Smooth muscle cell of the brain vasculature (primary cell): Measurements from ENCODE around the gene KIR3DL3.
"Not testable (repeated sequence)": the region's sequence is repeated elsewhere in the genome, so short reads cannot be mapped to it uniquely, and the experiment has no call there.

ENCODE experiments used
- DNase-seq: peaks from one replicate; pipeline ENCODE4 v3.0.0-alpha.2; 2012; ENCODE audit warnings: low read depth, low spot score

Gene KIR3DL3

DNA sequence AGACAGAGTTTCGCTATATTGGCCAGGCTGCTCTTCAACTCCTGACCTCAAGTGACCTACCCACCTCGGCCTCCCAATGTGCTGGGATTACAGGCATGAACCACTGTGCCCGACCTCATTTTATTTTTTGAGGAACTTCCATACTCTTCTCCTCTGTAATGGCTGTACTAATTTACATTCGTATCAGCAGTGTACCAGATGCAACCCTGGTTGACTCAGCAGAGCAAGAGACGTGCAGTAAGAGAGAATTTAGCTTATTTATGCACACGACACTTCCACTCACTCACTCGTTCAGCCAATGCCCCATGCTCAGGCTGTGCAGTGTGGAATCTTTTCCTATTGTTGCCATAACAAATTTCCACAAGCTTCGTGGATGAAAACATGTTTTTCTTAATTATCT is 6.9 kb downstream of the KIR3DL3 start:
- DNase-seq: no peak

DNA sequence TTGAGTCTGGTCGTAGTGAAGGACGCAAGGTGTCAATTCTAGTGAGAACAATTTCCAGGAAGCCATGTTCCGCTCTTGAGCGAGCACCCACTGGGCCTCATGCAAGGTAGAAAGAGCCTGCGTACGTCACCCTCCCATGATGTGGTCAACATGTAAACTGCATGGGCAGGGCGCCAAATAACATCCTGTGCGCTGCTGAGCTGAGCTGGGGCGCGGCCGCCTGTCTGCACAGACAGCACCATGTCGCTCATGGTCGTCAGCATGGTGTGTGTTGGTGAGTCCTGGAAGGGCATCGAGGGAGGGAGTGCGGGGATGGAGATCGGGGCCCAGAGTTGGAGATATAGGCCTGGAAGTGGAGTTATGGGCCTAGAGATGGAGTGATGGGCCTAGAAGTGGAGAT is 14.1 kb downstream of the KIR3DL3 start, which contains the start of gene KIR2DL3:
Gene KIR2DL3, plus strand, starts transcription at position 208 of the 400 bp plus-strand sequence. Its CDS starts 33 bp downstream, at position 241.
- not testable (repeated sequence) for DNase-seq

DNA sequence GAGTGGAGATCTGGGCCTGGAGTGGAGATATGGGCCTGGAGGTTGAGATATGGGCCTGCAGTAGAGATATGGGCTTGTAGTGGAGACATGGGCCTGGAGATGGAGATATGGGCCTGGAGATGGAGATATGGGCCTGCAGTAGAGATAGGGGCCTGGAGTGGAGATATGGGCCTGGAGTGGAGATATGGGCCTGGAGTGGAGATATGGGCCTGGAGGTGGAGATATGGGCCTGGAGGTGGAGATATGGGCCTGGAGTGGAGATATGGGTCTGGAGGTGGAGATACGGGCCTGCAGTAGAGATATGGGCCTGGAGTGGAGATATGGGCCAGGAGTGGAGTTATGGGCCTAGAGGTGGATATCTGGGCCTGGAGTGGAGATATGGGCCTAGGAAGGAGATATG is 14.5 kb downstream of the KIR3DL3 start:
- DNase-seq: no peak

DNA sequence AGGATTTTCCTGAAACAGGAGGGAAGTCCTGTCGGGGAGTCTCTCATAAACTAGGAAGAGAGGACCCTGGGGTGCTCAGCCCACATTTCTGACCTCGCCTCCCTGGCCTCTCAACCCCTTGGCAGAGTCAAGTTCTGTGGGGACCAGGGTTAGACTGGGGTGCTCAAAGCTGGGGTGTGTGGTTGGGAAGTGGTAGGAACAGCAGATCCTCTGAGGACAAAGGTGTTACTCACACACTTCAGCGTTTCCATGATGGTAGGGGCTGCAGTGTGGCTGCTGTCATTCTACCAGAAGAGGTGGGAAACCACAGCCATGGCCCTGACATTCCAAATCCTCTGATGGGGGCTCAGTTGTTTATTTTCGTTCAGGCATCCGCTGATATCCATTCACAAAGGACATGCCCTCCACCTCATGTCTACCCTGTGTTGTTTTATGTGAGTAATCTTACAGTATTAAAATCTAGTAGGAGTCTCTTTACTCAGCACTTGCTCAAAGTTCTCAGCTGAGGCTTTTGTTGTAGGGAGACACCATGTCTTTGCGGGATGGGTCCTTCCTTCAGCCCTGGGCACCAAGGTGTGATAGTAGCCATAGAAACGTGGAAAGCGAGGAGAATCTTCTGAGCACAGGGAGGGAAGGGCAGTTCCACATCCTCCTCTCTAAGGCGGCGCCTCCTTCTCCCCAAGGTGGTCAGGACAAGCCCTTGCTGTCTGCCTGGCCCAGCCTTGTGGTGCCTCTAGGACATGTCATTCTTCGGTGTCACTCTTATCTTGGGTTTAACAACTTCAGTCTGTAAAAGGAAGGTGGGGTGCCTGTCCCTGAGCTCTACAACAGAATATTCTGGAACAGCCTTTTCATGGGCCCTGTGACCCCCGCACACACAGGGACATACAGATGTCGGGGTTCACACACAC is 15.6 kb downstream of the KIR3DL3 start:
- no peak for DNase-seq

DNA sequence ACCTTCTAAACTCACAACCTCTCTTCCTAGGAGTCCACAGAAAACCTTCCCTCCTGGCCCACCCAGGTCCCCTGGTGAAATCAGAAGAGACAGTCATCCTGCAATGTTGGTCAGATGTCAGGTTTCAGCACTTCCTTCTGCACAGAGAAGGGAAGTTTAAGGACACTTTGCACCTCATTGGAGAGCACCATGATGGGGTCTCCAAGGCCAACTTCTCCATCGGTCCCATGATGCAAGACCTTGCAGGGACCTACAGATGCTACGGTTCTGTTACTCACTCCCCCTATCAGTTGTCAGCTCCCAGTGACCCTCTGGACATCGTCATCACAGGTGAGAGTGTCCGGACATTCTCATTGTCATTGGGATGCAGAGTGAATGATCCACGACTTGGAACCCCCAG is 17.7 kb downstream of the KIR3DL3 start:
- not testable (repeated sequence) for DNase-seq

DNA sequence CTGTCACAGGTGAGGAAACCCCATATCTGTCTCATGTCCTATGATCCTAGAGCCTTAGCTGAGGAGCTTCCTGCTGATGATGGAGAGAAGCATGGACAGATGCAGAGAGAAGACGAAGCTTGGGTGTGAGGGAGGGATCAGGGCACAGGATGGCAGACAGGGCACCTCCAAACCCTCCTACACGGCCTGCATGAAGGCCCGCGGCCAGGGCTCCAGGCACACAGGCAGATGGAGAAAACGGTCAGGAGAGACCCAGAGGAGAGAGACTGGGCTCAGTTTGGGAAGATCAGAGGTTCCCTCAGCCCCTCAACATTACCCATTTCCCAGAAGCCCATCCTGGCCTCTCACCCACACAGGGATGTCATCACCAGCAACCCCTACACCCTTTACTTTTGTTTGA is 19.8 kb downstream of the KIR3DL3 start:
- DNase-seq: not testable (repeated sequence)

DNA sequence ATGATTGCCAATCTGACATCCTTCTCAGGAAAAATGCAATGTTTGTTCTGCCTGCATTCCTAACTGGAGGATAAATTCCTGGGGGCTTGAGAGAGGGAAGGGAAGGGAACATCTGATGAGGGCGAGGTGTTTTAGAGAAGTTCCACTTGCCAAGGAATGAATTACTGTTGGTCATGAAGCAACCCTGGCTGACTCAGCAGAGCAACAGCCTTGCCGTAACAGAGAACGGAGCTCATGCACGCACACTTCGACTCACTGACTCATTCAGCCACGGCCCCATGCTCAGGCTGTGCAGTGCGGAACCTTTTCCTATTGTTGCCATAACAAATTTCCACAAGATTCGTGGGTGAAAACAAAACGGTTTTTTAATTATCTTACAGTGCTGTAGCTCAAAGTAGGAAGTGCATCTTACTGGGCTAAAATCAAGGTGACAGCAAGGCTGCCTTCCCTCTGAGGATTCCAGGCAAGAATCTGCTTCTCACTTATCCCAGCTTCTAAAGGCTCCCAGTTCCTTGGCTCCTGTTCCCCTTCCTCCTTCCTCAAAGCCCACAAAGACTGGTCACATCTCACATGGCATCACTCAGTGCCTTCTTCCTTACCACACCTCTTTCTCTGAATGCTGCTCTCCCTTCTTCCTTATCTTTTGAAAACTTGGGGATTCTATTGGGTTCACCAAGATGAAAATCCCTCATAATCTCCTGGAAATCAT is 23.5 kb downstream of the KIR3DL3 start:
- DNase-seq: not testable (repeated sequence)

DNA sequence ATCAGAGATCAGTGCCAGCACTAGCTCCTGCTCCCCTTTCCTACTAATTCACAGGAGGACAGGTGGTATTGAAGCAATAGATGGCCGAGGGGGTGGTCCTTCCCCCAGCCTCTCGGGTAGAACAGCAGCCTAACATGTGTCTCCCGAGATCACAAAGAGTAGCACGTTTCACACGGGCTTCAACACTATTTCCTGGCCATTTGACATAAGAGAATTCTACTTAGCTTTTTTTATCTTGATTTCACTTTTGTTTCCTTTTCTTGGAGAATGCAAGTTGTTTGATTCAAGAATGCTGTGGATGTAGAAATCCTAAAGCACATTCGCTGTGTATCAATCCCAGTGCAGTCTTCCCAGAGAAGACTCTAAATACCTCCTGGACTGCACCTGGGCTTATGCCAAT is 26.0 kb downstream of the KIR3DL3 start:
- DNase-seq: not testable (repeated sequence)

DNA sequence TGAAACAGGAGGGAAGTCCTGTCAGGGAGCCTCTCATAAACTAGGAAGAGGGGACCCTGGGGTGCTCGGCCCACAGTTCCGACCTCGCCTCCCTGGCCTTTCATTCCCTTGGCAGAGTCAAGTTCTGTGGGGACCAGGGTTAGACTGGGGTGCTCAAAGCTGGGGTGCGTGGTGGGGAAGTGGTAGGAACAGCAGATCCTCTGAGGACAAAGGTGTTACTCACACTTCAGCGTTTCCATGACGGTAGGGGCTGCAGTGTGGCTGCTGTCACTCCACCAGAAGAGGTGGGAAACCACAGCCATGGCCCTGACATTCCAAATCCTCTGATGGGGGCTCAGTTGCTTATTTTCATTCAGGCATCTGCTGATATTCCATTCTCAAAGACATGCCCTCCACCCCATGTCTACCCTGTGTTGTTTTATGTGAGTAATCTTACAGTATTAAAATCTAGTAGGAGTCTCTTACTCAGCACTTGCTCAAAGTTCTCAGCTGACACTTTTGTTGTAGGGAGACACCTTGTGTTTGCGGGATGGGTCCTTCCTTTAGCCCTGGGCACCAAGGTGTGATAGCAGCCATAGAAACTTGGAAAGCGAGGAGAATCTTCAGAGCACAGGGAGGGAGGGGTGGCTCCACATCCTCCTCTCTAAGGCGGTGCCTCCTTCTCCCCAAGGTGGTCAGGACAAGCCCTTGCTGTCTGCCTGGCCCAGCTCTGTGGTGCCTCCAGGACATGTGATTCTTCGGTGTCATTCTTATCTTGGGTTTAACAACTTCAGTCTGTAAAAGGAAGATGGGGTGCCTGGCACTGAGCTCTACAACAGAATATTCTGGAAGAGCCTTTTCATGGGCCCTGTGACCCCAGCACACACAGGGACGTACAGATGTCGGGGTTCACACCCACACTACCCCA is 32.2 kb downstream of the KIR3DL3 start:
- not testable (repeated sequence) for DNase-seq

DNA sequence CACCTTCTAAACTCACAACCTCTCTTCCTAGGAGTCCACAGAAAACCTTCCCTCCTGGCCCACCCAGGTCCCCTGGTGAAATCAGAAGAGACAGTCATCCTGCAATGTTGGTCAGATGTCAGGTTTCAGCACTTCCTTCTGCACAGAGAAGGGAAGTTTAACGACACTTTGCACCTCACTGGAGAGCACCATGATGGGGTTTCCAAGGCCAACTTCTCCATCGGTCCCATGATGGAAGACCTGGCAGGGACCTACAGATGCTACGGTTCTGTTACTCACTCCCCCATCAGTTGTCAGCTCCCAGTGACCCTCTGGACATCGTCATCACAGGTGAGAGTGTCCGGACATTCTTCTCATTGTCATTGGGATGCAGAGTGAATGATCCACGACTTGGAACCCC is 34.3 kb downstream of the KIR3DL3 start:
- not testable (repeated sequence) for DNase-seq

DNA sequence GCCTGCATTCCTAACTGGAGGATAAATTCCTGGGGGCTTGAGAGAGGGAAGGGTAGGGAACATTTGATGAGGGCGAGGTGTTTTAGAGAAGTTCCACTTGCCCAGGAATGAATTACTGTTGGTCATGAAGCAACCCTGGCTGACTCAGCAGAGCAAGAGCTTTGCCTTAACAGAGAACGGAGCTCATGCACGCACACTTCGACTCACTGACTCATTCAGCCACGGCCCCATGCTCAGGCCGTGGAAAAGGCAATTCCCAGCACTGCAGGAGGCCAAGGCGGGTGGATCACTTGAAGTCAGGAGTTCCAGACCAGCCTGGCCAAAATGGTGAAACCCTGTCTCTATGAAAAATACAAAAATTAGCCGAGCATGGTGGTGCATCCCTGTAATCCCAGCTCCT is 40.0 kb downstream of the KIR3DL3 start:
- not testable (repeated sequence) for DNase-seq

DNA sequence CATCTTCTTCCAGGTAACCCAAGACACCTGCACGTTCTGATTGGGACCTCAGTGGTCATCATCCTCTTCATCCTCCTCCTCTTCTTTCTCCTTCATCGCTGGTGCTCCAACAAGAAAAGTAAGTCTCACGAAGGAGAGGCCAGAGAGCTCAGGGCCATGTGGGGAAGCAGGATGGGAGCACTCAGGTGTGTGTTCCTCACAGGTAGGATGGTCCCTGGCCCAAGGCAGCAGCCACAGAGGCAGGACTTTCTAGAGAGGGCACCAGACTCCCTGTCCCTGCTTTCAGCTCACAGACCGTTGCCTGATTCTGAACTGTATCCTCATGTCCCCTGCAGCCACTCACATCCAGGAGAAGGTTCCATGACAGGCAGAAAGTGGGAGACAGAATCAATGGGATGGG is 42.2 kb downstream of the KIR3DL3 start:
- not testable (repeated sequence) for DNase-seq

DNA sequence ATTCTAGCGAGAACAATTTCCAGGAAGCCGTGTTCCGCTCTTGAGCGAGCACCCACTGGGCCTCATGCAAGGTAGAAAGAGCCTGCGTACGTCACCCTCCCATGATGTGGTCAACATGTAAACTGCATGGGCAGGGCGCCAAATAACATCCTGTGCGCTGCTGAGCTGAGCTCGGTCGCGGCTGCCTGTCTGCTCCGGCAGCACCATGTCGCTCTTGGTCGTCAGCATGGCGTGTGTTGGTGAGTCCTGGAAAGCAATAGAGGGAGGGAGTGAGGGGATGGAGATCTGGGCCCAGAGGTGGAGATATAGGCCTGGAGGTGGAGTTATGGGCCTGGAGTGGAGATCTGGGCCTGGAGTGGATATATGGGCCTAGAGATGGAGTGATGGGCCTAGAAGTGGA is 45.4 kb downstream of the KIR3DL3 start, which contains the start of gene KIR2DL1:
Gene KIR2DL1, plus strand, starts transcription at position 148 of the 400 bp plus-strand sequence. Its CDS starts 58 bp downstream, at position 206.
- DNase-seq: not testable (repeated sequence)

DNA sequence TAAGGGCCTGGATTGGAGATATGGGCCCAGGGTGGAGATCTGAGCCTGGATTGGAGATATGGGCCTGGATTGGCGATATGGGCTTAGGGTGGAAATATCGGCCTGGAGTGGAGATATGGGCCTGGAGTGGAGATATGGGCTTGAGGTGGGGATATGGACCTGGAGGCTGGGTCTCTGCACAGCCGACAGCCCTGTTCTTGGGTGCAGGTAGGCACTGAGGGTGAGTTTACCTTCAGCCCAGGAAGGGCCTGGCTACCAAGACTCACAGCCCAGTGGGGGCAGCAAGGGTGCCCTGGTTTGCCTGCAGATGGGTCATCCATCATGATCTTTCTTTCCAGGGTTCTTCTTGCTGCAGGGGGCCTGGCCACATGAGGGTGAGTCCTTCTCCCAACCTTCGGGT is 46.3 kb downstream of the KIR3DL3 start:
- not testable (repeated sequence) for DNase-seq

DNA sequence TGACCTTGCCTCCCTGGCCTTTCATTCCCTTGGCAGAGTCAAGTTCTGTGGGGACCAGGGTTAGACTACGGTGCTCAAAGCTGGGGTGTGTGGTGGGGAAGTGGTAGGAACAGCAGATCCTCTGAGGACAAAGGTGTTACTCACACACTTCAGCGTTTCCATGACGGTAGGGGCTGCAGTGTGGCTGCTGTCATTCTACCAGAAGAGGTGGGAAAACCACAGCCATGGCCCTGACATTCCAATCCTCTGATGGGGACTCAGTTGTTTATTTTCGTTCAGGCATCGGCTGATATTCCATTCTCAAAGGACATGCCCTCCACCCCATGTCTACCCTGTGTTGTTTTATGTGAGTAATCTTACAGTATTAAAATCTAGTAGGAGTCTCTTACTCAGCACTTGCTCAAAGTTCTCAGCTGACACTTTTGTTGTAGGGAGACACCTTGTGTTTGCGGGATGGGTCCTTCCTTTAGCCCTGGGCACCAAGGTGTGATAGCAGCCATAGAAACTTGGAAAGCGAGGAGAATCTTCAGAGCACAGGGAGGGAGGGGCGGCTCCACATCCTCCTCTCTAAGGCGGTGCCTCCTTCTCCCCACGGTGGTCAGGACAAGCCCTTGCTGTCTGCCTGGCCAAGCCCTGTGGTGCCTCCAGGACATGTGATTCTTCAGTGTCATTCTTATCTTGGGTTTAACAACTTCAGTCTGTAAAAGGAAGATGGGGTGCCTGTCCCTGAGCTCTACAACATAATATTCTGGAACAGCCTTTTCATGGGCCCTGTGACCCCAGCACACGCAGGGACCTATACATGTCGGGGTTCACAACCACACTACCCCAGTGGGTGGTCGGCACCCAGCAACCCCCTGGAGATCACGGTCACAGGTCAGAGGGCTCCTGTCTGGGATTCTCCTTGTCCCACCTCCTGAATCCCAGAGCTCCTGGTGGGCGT is 47.0 kb downstream of the KIR3DL3 start:
- not testable (repeated sequence) for DNase-seq

DNA sequence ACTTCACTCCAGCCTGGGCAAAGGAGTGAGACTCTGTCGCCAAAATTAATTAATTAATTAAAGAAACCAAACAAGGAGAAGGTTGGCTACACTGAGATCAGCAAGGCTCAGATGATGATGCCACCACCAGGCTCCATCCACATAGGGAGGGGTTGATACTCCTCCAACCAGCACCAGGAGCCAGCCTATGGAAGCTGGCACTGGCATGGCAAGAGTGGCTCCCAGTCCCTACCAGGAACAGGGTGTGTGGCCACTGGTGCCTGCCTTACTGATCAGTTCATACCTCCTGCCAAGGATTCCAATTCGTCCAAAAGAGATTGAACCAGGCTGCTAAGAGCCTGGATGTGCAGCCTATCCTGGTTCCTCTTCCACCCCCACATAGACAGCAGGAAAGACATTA is 48.4 kb downstream of the KIR3DL3 start:
- DNase-seq: not testable (repeated sequence)

DNA sequence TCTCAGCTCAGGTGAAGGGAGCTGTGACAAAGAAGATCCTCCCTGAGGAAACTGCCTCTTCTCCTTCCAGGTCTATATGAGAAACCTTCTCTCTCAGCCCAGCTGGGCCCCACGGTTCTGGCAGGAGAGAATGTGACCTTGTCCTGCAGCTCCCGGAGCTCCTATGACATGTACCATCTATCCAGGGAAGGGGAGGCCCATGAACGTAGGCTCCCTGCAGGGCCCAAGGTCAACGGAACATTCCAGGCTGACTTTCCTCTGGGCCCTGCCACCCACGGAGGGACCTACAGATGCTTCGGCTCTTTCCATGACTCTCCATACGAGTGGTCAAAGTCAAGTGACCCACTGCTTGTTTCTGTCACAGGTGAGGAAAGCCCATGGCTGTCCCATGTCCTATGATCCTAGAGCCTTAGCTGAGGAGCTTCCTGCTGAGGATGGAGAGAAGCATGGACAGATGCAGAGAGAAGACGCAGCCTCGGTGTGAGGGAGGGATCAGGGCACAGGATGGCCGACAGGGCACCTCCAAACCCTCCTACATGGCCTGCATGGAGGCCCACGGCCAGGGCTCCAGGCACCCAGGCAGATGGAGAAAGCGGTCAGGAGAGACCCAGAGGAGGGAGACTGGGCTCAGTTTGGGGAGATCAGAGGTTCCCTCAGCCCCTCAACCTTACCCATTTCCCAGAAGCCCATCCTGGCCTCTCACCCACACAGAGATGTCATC is 51.0 kb downstream of the KIR3DL3 start:
- not testable (repeated sequence) for DNase-seq

DNA sequence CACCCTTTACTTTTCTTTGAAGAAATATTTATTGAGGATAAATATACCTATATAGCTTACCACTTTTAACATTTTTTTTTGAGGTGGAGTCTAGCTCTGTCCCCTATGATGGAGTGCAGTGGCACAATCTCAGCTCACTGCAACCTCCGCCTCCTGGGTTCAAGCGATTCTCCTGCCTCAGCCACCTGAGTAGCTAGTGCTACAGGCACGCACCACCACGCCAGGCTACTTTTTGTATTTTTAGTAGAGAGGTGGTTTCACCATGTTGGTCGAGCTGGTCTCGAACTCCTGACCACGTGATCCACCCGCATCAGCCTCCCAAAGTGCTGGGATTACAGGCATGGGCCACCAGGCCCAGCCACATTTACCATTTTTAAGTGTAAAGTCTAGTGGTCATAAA is 51.6 kb downstream of the KIR3DL3 start:
- not testable (repeated sequence) for DNase-seq

DNA sequence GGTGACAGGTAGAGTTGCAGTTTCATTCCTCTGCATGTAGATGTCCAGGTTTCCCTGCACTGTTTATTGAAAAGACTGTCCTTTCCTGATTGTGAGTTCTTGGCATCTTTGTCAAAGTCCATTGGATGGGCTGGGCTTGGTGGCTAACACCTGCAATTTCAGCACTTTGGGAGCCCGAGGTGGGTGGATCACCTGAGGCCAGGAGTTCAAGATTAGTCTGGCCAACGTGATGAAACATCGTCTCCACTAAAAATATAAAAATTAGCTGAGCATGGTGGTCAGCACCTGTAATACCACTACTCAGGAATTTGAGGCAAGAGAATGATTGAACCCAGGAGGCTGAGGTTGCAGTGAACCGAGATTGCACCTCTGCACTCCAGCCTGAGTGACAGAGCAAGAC is 53.6 kb downstream of the KIR3DL3 start:
- DNase-seq: not testable (repeated sequence)
